Ovary (tissue), 3 donors: ENCODE results near the gene FNDC11.

Experiments used
- CTCF ChIP-seq, 3 donors: fragments of 450-650 bp in 2 of 3; fragments of 200-600 bp in 1 of 3; IDR thresholded peaks; one replicate each; pipeline versions ENCODE4 v1.5.1 to v1.8.0; 2016 to 2022; ENCODE audit warnings: antibody characterized with exemption in 3 of 3, mild to moderate bottlenecking in 1 of 3
- EP300 ChIP-seq: sonication (generic); formaldehyde crosslinking; IDR thresholded peaks from one replicate; pipeline ENCODE4 v1.6.1; 2017; ENCODE audit warnings: antibody characterized with exemption
- POLR2A ChIP-seq: fragments of 450-650 bp; IDR thresholded peaks from one replicate; pipeline ENCODE4 v1.6.1; 2017; ENCODE audit warnings: antibody characterized with exemption, mild to moderate bottlenecking, moderate library complexity
- donor health status: DM: no; HTN: no; CAD: no.

DNA sequence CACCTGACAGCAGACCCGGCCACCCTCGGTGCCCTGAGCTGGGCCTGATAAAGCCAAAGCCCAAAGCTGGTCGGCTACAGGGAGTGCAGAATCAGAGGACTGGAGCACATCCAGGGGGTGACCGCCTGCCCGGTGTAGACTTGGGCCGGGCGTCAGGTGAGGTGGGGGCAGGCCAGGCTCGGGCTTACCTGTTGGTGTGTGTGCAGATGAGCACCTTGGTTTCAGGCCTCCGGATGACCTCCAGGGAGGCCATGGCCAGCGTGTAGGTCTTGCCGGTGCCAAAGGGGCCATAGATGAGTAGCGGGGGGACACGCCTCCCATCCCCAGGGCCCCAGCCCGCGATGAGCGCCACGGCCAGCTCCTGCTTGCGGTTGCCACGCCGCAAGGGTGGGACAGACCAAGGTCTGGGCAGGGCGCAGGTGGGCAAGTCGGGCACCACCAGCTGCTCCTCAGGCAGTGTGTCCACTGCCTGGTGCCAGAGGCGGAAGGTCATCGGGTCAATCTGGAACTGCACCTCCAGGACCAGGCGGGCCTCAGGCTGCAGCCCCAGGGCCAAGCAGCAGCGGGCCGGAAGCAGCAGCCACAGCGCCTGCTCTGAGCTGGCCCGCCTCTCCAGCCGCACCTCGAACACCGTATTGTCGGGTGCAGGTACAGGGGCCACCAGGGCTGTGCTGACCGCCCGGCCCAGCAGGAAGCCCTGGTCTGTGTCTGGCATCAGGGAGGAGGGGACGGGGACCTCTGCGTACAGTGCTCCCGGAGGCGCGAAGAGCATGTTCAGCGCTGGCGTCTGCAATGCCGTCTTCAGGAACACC, 14.4 kb downstream of the FNDC11 start:
- TF ChIP-seq CTCF (IDR thresholded peaks at IDR 0.05): no peak
- TF ChIP-seq POLR2A: no peak
- TF ChIP-seq EP300: no peak
